ENCODE results near the gene NFKB2.

- TF ChIP-seq CTCF (IDR thresholded peaks at IDR 0.05; ENCODE audit: control extremely low read depth in 1 of 3, insufficient read depth in 1 of 3, low read depth in 1 of 3, low read length in 3 of 3) (no peak), CREB1 (IDR thresholded peaks at IDR 0.05) (no peak), JUND (IDR thresholded peaks at IDR 0.05; ENCODE audit: low read length) (no peak), RNF2 (IDR thresholded peaks at IDR 0.05; ENCODE audit: borderline replicate concordance, low read depth, low read length, missing control alignments, poor library complexity, severe bottlenecking) (no peak), EZH2 (IDR thresholded peaks at IDR 0.05; ENCODE audit: low read depth, low read length, severe bottlenecking) (no peak), ZNF274 (IDR thresholded peaks at IDR 0.05; ENCODE audit: borderline replicate concordance, extremely low read depth, low read length) (no peak), KDM1A (IDR thresholded peaks at IDR 0.05; ENCODE audit: borderline replicate concordance, low read length) (no peak), CBX8 (IDR thresholded peaks at IDR 0.05; ENCODE audit: borderline replicate concordance, low read depth, low read length) (no peak), ATF2 (IDR thresholded peaks at IDR 0.05; ENCODE audit: low read length) (no peak), MAFK (IDR thresholded peaks at IDR 0.05; ENCODE audit: low read depth, low read length) (no peak), TCF12 (IDR thresholded peaks at IDR 0.05; ENCODE audit: low read depth, low read length) (no peak)
Observed at GRCh38 chr10:102435133-102435497, 39.6 kb downstream of the NFKB2 start.
